GM12891 (cell line): ENCODE results near the gene PIK3R1.

Experiments
- PAX5 ChIP-seq: IDR thresholded peaks from 2 replicates; pipeline ENCODE4 v1.6.1; 2011; ENCODE audit warnings: low read length, moderate library complexity, mild to moderate bottlenecking; ENCODE audit not compliant: insufficient read depth, severe bottlenecking
- POLR2A ChIP-seq: IDR thresholded peaks from 2 replicates; pipeline ENCODE4 v1.6.1; 2011; ENCODE audit warnings: low read depth, low read length, control low read depth
- POLR2AphosphoS5 ChIP-seq: IDR thresholded peaks from 2 replicates; pipeline ENCODE4 v1.6.1; 2011; ENCODE audit warnings: low read depth, low read length, control low read depth
- SPI1 ChIP-seq: IDR thresholded peaks from 2 replicates; pipeline ENCODE4 v1.6.1; 2011; ENCODE audit warnings: low read depth, low read length, control low read depth
- TAF1 ChIP-seq: IDR thresholded peaks from 2 replicates; pipeline ENCODE4 v1.6.1; 2011; ENCODE audit warnings: low read depth, low read length, control low read depth

DNA sequence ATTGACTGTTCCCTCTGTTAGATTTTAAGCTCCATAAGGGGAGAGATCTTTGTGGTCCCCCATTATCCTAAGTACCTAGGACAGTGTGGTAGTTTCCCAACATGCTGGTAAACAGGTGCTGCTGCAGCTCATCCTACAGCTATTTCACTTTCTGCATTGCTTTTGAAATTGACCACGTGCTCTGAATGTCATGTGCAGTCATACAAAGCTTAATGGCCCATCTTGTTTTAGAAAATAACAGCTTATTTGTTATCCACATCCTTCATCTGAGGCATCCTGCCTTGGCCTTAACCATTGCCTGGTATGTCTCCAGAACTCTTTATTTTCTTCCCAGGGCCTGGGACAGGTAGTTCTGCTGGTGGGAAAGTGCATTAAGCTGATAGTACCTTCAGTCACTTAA lies 14.7 kb downstream of the PIK3R1 start:
- TF ChIP-seq POLR2A: no peak
- no peak for TF ChIP-seq PAX5
- TF ChIP-seq POLR2AphosphoS5: no peak
- no peak for TF ChIP-seq SPI1
- no peak for TF ChIP-seq TAF1
